Activated CD4-positive, alpha-beta T cell treated with anti-CD3 and anti-CD28 coated beads for 1 hour (primary cell): ENCODE results near the gene AGPAT4.
"Not testable (repeated sequence)": the region's sequence is repeated elsewhere in the genome, so short reads cannot be mapped to it uniquely, and the experiment has no call there.

Experiments used
- DNase-seq: peaks from one replicate; pipeline ENCODE4 v3.0.0-alpha.2; 2020

Gene AGPAT4

DNA sequence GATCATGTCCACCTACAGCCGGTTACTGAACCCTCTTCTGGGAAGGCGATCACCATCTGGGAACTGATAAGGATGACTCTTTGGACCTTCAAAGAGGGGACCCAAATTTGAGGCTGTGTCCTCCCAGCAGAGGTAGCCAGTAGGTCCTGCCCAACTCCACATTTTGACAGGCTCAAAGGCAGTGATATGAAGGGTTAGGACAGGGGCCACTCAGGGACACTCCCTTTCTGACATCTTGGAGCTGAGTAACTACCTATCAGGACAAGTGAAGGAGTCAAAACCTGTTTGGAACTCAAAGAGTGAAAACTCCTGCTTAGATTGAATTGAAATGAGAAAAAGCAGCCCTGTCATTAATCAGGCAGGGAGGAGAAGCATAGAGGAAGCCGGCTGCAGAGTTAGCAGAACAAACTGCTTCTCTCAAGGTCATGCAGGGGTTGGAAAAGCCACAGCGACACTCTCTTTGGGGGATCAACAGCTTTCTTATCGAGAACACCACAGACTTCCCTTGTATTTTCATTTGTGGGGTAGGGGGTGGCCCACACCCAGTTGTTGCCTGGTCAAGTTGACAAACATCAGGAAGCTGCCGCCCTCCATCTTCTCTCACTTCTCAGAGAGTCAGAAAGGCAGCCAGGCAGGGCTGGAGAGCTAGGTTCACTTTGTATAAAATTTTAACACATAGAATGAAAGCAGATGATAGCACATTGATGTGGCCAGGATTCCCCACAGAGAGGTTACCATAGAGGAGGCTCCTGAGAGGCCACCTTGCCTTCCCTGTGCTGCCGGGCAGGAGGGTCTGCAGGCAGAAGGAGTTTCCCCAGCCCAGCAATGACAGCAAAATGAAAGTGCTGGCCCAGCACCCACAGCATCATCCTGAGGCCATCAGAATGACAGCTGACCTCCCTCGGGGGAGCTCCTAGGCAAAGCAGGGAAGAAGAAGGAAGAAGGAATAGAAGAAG, 47.6 kb downstream of the AGPAT4 start:
- DNase-seq = no peak

DNA sequence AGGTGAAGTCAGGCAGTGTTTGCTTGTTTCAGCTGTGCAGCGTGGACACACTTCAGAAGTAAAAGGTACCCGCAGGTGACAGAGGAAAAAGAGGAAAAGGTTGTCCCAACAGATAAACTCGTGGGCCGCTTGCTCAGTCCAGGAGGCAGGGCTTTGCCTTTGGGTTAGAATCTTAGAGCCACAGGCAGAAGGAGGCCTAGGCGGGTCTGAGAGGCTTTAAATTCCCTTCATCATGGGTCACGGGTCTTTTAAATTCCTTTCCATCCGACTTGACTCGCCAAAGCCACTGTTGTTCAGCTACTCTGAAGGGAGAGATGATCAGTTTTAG, 48.2 kb downstream of the AGPAT4 start:
- no peak for DNase-seq

DNA sequence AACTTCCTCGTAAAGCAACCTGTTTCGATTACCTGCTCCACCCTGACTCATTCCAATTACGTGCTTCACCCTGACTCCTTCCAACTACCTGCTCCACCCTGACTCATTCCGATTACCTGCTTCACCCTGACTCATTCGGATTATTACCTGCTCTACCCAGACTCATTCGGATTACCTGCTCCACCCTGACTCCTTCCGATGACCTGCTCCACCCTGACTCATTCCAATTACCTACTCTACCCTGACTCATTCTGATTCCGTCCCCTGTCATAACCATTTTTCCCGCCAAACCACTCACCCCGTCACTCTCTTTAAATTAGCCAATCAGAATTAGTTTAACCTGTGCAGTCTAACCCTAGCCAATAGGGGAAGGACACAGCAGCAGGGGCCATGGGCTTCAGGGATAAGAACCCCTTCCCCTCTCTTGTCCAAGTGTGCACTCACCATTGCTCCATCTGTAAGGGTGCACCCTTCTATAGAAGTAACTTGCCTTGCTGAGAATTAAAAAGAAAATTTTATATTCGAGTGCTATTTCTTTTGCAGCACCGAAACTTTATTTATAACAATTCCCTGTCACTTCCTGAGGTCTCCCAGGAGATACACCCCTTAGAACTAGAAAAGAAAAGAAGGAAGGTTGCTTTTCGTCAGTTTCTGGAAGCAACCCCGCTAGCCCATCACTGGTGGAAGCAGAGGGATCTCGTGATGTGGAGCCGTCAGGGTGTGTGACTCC, 48.7 kb downstream of the AGPAT4 start:
- DNase-seq = not testable (repeated sequence)

DNA sequence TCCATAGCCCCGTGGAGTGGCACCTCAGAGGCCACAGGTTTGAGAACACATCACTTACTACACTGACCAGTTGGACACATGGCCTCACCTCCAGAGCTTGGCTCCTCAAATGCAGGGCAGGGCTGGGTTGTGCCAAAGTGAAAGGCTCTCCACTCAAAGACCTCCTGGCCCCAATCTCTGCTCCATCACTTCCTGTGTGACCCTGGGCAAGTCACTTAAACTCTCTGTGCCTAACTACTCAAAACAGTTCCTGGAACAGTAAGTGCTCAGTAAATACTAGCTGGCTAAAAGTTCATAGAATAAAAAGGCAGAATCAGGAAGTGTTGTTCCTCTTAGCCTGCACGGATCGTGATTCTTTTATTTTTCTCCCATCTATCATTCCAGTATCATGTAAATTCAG, 50.2 kb downstream of the AGPAT4 start:
- DNase-seq = no peak

DNA sequence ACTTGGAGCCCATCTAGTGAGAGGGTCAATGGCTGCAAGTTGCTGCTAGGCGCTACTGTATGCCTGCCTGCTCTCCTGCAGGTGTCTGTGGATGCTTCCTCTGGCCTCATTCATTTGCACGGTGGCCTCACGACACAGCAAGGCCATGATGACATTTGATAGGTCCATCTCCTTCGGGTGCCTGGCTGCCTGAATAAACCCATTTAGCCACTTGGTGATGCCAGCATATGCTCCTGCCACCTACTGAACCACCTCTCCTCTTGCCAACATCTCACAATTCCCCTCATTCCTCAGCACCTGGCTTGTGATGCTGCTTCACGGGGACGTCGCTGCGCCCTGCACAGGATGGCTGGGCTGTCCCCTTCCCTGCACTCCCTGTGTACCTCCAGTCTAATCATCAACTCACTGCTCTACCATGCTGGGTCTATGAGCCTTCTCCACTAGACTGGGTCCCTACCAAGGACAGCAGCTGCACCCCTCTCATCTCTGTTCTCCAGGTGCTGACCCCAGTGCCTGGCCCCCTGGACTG, 51.1 kb downstream of the AGPAT4 start:
- no peak for DNase-seq

DNA sequence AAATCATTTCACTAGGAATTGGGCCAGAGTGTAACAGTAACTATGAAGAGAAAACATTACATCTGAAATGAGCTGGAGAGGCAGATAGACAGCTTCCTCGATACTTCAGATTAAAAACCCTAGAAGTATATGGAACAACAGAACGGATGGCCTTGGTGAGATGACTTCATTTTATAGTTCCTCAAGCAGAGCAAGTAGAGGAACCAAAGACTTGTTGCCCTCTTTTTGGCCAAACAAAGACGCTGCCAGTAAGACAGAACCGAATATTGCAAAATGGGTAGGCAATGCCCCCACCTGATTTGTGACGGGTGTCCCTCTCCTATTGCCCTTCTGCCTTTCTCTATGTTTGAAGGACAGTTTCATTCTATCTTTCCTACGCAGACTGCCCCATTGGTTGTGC, 53.5 kb downstream of the AGPAT4 start:
- no peak for DNase-seq

DNA sequence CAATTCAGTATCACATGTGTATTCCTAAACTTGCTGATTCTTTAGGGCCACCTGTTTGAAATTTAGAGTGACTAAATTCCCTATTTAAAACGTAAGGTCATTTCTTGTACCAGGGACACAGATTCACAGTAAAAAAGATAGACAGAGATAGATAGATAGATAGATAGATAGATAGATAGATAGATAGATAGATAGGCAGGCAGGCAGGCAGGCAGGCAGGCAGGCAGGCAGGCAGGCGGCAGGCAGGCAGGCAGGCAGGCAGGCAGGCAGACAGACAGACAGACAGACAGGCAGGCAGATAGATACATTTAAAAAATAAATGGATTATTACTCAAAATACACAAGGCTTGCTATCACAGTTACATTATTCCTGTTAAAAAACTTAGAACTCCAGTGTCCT, 54.2 kb downstream of the AGPAT4 start:
- DNase-seq = no peak

DNA sequence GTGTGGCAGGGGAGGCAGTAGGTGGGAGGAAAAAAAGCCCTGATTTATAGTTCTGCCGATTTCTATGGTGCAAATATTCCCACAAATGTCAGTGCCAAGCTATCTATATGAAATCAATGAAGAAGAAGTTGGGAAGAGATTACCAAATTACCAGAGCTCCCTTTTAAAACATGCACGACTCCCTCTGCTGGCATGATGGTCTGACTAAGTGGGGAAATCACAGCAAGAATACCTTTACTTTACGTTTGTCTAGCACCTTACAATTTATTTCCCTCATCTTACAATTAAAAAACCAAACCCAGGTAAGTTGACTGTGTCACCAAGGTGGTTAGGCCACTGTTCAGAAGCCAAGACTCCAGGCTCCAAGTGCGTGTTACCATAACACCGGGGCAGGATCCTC, 55.6 kb downstream of the AGPAT4 start:
- no peak for DNase-seq

DNA sequence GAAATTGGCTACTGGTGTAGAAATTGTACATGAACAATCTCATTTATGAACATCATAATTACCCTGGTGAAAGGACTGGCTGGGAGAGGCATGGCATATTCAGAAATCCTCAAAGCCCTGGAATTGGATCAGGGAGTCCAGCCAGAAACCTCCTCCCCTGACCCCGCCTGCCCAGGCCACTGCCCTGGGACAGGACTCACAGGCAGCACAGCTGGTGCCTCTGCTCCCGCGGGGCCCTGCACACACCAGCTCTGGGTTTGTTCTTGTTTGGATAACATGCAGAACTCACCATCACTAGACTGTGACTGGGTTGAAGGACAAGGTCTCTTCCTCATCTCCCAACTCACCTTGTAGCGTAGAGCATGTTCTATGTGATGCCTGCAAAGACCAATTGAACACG, 56.2 kb downstream of the AGPAT4 start:
- DNase-seq = no peak

DNA sequence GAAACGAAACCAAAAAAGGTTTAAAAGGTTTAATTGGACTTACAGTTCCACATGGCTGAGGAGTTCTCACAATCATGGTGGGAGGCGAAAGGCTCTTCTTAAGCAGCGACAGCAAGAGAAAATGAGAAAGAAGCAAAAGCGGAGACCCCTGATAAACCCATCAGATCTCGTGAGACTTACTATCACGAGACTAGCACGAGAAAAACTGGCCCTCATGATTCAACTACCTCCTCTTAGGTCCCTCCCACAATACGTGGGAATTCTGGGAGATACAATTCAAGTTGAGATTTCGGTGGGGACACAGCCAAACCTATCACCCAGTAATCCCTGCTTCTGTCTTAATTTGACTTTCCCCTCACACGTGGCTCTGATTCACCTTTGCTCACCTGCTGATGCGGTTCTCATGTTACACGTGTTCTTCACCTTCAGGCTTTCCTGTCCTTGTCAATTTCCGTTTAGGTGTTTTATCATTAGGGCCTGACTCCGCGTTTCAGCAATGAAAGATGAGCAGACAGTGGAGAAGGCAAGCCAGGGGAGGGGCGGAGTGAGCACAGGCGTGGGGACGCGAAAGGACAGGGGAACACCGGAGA, 57.1 kb downstream of the AGPAT4 start:
- DNase-seq = no peak

DNA sequence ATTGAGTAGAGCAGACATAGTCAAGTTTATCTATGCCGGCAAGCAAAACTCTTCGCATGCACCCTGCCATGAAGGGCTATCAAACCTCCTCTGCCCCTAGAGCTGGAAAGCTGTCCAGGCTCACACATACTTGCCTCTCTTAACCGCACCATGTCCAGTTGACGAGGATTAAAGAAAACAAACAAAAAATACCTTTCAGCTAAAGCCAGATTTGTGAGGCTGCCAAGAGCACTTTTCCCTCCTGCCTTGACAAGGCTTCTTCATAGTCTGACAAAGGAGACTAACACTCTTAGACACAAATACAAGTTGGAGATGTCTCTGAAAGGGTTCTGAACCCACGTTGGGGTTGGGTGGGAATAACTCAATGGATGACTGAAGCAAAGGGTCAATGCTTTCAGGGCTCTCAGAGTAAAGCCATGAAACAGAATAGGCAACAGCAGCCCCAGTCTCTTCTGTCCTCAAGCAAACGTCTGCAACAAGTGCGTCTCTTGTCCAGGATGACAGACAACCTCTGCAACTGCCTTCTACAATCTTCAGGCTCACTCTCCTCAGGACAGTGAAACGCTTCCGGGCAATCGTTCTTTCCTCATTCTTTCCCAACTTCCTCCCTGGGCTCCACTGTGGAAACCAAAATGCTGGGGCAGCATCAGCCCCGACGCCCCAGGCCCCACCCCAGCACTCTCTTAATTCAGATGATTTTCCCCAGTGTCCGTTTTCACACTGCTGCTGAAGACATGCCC, 57.8 kb downstream of the AGPAT4 start:
- DNase-seq = no peak

DNA sequence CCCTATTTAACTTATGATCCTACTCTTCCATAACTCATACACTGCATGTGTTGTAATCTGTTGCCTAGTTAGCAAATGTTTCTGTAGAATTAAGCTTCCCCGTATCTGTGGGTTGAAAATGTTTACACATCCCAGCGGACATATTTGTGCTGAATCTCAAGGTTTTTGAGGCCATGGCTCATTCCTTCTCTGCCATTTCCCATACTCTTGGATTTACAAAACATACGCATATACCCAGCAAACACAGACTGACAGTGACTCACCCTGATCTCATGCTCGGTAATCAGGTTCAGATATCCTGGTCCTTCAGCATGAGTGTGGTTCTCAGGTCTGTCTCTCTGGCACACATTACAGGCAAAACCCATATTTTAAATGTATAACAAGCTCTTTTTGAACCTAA, 58.7 kb downstream of the AGPAT4 start:
- DNase-seq = no peak

DNA sequence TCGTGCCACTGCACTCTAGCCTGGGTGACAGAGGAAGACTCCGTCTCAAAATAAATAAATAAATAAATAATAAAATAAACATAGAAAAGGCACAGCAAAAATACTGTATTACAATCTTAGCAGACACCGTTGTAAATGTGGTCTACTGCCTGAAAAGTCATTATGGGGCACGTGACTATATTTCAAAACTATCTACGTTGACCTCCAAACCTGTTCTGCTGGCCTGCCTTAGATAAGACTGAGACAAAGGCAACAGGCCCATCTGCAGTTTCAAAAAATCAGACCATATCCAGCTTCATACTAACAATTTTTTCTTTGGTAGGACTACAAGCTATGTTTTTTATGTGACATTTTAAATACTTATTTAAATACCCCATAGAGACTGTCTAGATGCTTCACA, 59.1 kb downstream of the AGPAT4 start:
- DNase-seq = no peak

DNA sequence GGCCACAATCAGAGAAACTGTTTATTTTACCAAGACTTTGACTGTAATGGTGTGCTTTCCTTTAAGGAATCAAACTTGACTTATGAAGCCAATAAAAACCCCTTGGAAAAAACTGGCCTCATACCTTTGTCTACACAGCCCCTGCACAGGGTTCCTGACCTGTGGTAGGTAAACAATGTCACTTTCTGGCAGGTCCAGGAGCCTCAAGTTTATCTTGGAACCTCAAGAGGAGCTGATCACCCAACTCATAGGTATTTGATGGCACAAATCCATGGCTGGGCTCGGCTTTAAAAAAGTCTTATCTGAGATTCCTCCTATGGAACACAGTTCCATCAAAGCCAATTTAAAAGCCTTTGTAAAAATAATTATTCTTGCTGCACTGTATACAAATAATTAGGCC, 61.0 kb downstream of the AGPAT4 start:
- no peak for DNase-seq

DNA sequence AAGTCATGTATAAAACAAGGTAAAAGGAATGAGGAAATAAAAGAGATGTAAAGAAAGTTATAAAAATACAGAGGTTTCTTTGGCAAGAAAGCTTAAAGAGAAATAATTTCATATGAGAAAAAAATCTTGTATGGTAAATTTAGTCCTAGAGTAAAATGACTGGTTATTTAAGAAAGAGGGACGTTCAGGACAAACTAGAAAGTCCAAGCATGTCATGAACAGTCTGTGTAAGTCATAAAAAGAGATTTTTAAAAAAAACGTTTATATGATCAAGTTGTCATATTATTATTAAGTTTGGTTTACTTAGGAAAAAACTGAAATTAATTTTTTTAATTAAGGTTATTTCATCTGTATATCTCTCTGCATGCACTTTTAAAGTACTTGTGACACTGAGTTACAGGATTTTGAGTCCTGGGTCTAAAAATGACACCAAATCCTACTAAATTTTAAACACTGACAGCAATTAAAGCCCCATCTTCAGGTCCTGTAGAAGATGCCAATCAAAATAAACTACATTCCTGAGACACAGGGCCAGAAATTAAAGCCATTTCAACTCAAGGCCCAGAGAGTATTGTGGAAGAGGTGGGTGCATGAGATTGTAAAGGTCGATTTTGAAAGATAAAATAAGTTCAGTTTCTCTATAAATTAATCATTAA, 62.4 kb downstream of the AGPAT4 start:
- DNase-seq = no peak

DNA sequence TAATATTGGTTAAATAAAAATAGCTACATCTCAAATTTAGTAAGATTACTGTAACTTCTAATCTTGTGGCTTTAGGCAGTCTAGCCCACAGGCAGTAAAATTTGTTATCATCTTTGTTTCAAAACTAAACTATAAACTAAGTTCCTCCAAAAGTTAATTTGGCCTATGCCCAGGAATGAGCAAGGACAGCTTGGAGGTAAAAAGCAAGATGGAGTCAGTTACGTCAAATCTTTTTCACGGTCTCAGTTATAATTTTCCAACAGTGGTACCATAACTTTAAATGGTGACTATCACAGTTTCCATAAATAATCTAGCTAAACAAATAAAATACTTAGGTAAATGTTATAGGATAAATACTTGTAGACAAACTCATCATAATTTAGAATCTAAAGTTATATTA, 63.0 kb downstream of the AGPAT4 start:
- DNase-seq = no peak

DNA sequence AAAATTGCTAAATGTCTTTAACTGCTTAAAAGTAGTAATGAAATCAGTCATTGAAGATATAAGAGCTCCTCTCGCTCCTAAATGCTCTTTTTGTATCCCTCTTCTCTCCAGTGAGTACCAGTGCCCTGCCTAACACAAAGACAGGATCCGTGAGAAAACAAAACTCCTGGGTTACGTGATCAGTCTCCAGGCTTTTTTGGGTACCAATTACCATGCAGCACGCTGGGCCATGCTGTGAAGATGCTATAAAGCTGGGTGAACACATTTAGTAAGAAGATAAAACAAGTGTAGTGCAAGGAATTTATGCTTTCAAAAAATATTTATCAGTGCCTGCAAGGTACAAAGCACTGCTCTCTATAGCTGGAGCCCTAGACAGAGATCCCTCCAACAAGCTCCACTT, 66.7 kb downstream of the AGPAT4 start:
- DNase-seq = no peak

DNA sequence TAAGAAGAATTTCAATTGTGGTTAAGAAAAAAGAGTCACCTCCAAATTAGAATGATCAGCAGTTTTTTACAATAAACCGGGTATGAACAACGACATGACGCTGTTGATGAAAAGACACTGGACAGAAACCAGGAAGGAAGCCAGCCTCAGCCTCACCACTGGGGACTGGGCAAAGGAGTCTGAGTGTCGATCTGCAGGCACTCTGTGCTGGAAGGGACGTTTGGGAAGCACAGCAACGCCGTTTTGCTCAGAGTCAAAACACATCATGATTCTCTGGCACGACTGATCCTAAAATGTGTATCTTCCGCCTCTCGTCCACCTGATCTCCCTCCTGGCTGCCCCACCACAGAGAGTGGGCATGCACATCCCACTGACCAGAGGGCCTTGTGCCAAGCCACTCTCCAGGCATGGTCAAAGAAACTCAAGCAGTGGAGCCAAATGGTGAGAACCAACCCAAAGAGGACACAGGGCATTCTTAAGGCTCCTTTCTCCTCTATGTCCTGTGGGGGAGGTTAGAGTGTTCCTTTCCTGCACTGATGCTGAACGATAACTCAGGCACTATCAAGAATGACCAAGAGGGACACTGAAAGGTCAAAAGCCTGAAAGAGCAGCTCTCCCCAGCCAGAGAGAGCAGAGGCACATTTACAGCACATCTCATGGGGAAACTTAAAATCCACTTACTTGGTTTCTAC, 68.8 kb downstream of the AGPAT4 start:
- no peak for DNase-seq

DNA sequence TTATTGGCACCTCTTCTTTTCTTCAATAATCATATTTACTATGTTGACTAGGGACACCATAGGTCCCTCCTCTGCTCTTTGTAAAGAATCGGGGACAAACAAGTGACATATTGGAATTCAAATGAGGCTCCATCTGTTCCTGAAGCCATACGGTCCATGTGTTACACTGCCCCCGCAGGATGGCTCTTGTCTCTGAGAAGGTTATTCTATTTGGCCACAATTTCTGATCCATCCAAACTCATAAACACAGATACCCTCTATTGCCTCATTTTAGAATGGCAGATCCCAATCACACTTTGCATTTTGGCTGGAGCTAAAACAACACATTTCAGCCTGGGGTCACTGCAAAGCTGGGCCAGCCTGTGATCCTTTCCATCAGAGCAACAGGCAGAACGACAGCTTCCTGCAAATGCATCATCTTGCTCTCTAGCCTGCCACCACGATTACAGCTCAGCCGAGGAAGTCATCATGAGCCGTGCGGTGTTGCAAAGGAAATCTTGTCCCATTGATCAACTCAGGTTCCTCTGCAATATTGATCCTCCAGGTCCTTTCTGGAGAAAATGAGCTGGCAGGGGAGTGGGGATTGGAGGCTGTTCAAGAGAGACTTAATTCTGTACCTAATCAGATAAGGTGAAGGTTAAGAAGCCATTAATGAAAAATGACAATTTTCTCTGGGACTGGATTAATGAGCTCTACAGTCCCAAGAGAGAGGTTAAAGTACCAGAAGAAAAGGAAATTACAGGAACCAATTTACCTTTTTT, 73.1 kb downstream of the AGPAT4 start:
- no peak for DNase-seq

DNA sequence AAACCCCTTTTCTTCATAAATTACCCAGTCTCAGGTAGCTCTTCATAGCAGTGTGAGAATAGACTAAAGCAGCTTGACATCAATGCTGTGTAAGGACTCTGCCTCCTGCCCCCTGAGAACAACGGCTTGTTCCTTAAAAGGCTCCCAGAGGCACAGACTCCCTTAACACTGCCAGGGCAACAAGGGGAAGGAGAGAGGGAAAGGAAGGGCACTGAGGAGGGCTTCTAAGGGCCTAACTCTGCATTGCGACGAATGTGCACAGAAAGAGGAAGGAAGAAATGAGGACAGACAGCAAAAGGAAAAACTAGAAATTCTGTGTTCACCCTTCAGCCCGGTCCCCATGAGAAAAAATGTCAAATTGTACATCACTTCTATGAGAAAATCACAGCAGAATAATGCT, 74.0 kb downstream of the AGPAT4 start:
- no peak for DNase-seq
